GM18909 (cell line): Measurements from ENCODE around the gene PPP6R3.

Experiments used
- ATAC-seq: cut with Tn5 transposase; IDR thresholded peaks from one replicate; pipeline ENCODE4 v1.9.1; 2021; ENCODE audit warnings: mild to moderate bottlenecking; ENCODE audit not compliant: unreplicated experiment, poor library complexity

PPP6R3 gene

DNA sequence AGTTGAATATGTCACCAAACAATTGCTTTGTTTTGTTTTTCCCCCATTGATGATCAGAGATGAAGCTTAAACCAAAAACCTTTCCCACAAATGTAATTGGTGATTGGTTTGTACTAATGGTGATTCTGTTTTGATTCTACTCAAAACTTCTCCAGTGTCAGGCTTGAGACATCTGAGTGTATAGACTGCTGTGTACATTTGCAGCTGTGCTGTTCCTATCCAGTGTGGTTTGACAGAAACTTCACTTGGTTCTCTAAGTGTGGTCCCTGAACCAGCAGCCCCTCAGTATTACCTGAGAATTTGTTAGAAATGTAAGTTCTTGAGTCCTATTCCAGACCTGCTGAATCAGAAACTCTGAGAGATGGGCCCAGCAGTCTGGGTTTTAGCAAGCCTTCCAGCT lies 84.8 kb downstream of the PPP6R3 start:
- no peak for ATAC-seq

- ATAC-seq: no peak
These were observed 85.2 kb downstream of the PPP6R3 start for GRCh38 chr11:68545796-68546195.

- no peak for ATAC-seq
These were observed 86.0 kb downstream of the PPP6R3 start for GRCh38 chr11:68546555-68546954.

GRCh38 chr11:68549789-68550484 lies 89.4 kb downstream of the PPP6R3 start:
- no peak for ATAC-seq

GRCh38 chr11:68550485-68550817 lies 89.9 kb downstream of the PPP6R3 start:
- no peak for ATAC-seq

DNA sequence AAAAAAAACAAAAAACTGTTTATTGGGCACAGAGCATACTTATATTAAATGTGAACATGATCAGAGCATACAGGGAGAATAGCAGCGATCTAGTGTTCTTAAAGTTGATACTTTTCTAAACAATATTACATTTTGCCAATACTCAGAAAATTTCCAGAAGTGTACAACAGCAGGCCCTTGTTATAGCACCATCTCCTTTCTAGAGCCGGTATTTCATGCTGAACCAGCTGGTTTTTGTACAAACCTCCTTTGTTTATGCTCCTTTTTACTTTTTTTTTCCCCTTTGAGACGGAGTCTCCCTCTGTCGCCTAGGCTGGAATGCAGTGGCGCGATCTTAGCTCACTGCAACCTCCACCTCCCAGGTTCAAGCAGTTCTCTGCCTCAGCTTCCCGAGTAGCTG lies 90.7 kb downstream of the PPP6R3 start:
- ATAC-seq: no peak

DNA sequence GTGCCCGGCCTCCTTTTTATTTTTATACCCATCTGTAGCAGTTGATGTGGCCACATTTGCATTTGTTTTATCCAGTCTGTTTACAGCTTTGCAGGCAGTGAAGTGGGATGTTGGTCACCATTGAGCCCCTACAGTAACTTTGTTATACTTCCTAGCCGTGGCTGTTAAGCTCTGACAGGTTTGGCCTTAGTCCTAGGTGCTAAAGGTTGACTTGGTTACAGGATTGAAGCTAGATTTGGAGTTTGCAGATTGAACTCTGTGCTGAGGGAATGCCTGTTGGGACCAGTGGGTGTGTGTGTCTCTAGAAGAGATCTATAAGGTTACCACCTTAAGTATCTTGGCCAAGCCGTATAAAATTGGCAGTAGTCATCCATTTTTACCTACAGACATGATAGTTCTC lies 91.2 kb downstream of the PPP6R3 start:
- no peak for ATAC-seq

- no peak for ATAC-seq
These were observed 92.0 kb downstream of the PPP6R3 start for GRCh38 chr11:68552542-68552941.

DNA sequence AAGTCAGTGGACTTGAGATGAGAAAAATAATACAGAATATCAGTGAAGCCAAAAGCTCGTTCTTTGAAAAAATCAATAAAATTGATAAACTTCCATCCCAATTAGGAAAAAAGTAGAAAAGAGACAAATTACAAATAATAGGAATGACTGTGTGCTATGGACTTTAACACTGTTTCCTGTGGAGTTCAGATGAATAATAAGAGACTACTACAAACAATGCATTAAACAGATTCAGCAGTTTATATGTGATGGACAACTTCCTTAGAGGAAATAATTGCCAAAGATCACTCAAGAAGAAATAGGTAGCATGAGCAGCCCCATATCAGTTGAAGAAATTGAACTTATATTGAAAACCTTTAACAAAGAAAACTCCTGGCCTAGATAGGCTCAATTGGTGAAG lies 99.7 kb downstream of the PPP6R3 start:
- ATAC-seq: no peak

DNA sequence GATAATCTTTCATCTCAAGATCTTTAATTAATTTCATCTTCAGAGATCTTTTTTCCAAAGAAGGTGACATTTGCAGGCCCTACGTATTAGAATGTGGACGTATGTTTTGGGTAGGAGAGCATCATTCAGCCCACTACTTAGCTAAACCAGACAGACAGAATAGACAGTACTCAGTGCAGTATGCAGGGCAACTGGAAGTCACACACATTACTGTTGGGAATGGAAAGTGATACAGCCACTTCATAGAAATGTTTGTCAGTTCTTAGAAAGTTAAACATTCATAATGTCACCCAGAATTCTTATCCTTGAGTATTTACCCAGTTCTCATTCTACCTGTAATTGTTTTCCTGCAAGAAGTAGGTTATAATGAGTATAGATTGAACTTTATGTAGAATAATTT lies 102.9 kb downstream of the PPP6R3 start:
- no peak for ATAC-seq

- no peak for ATAC-seq
These were observed 103.7 kb downstream of the PPP6R3 start for GRCh38 chr11:68564261-68564660.

GRCh38 chr11:68565768-68566167 lies 105.2 kb downstream of the PPP6R3 start:
- no peak for ATAC-seq

DNA sequence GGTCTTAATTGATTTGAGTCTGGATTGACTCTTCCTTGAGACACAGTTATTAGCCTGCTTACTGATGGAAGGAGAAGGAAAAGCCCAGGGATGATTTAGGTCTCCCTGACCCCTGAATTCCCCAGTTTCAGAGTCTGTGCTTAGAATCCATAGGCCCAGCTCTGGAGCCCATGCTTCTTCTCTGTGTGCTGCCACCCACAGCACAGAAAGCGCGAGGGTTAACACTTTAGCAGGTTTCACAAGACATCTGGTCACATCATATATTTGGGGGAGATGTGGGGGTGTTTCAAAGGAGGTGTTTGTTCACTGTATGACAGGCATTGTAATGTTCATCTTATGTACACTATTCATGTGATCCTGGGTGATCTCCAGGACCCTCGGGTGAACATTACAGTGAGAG lies 107.0 kb downstream of the PPP6R3 start:
- ATAC-seq: no peak

GRCh38 chr11:68569357-68569756 lies 108.8 kb downstream of the PPP6R3 start:
- ATAC-seq: peak; percentile 51

DNA sequence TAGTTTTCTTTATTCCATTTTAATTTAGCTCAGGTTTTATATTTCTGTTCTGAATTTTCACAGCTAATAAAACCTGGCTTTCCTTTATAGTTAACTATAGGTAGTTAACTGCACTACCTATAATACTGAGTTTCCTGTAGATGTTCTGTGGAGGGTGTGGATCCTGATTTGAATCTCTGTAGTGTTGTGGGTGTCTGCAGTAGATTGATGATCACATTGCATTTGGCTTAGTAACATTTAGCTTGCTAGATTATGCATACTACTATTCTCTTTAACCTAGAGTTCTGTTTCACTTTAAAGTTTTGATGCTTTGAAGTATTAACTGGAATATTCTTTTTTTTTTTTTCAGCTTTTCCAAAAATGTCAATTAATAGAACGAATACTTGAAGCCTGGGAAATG lies 110.1 kb downstream of the PPP6R3 start:
- no peak for ATAC-seq

DNA sequence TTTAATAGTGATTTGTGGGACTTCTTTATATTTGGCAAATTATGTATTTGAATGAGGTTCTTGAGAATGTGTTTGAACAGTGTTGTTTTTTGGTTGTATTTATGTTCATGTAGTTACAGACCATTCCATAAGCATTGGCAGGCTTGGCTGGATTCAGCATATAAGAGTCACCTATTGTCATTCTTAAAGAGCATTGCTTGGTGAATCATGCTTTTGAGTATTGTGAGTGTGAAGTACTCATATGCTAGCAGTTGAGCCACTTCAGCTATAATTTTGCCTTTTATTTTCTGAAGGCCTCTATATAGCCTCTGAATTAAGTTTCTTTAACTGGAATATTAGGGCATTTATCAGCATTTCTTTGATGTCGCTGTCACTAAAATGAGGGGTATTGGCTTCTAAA lies 113.8 kb downstream of the PPP6R3 start:
- no peak for ATAC-seq

DNA sequence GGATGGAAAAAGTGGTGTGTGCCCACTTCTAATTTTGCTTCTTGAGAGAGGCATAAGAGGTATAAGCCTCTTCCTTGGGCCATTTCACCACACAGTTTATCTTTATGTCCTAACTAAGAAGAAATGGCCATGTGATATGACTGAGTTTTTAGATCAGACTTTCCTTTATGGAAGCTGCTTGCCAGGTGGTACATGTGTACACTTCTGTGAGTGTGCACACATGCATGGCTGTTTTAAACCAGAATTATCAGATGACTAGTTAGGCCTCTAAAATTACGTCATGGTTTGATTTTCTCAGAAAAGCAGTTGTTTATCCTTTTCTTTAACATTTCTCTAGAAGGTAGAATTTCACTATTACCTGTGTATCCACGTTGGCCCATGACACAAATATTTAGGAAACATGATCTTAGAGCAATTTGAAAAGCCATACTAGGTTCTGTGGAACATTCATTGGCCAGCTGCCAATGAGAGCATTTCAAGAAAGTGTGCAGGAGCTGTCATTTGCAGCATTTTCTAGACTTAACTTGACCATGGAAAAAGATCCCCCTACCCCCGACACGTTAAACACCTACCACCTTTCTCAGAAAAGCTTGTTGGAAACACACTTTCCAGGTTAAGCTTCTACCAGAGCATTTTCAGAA lies 114.6 kb downstream of the PPP6R3 start:
- no peak for ATAC-seq

DNA sequence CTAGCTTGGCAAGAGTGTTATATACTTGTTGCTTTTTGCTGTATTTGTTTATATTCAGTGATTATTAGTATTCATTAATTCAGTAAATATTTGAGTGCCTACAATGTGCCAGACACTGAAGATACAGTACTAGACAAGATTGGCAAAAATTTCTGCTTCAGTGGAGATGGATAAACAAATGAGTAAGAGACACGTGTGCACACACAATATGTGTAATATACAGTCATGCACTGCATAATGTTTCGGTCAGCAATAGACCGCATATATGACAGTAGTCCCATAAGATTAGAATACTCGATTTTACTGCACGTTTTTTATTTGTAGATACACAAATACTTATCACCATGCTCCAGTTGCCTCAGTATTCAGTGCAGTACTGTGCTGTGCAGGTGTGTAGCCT lies 118.9 kb downstream of the PPP6R3 start:
- no peak for ATAC-seq

DNA sequence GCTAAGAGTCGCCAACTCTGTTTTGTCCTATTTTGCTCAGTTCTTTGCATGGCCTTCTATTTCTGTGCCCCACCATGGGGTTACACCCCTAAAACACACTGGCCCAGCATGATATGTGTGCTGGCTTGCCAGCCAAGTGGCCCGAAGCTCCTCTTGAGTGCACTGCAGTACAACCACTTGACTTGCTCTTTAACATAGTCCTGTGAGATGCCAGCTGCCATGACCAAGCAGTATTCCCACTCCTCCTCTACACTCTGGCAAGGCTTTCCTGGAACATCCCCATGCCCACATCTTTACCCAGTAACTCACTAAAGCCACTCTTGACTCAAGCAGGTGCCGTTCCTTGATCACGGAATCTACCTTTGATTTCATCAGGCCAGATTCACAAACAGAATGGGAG lies 120.9 kb downstream of the PPP6R3 start:
- ATAC-seq: no peak

DNA sequence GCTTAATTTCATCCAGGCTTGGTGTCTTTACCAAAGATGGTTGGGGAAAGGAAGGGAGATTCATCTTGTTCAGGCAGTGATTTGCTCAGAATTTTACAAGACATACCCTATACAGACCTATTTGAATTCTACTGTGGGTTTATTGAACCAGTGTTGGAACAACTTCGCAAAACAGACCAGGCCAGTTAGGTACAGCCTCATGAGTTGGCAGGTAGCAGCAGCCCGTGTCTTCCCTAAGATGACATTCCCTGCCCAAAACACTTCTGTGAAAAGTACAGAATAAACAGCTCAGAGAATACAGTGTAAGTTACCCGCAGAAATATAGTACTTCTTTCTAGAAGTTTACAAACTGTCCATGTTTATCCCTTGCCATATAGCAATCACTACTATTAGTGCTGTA lies 121.3 kb downstream of the PPP6R3 start:
- no peak for ATAC-seq

- ATAC-seq: no peak
These were observed 122.0 kb downstream of the PPP6R3 start for GRCh38 chr11:68582416-68583040.

DNA sequence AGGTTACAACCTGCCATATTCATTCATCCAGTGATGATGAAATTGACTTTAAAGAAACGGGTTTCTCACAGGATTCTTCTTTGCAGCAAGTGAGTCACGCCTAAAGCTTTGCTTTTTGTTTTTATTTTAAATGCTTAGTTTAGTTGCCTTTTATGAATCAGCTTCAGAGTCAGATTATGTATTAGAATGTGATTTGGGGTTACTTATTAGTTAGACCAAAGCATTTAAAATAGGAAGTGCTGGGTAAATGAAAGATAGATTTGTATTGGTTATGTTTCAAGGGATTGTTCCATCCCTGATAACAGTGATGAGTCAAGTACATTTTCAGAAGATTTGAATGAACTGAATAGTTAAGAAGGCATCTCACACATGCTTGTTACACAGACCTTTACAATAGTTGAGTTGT lies 122.5 kb downstream of the PPP6R3 start:
- ATAC-seq: no peak
